ENCODE measurements around the gene PPARGC1A.

The PPARGC1A gene

GRCh38 chr4:23762551-23762950 is 127.3 kb downstream of the PPARGC1A start:
- no peaks in the 10 kb centered on the region for H3K4me1 ChIP-seq (ENCODE audit: control insufficient read depth in 1 of 2, insufficient read depth in 2 of 2, low read length in 2 of 2)
- H3K27ac ChIP-seq (ENCODE audit: low read length), result no peak overlapping the region
- H3K4me3 ChIP-seq (ENCODE audit: low read depth in 1 of 2, low read length in 2 of 2), result peak overlapping the region in 1 of 2 donors; percentile 16
- H3K36me3 ChIP-seq (ENCODE audit: control insufficient read depth in 1 of 2, insufficient read depth in 2 of 2, low read length in 2 of 2), result no peaks in the 10 kb centered on the region
- no peaks in the 10 kb centered on the region for H3K9me3 ChIP-seq (ENCODE audit: control insufficient read depth in 1 of 2, low read length in 2 of 2)
- H3K27me3 ChIP-seq (ENCODE audit: low read depth, low read length), result no peaks in the 10 kb centered on the region

GRCh38 chr4:23759066-23759465 is 130.8 kb downstream of the PPARGC1A start:
- Histone ChIP-seq H3K27me3 (ENCODE audit: low read depth, low read length) (no peaks in the 10 kb centered on the region), H3K4me1 (ENCODE audit: control insufficient read depth in 1 of 2, insufficient read depth in 2 of 2, low read length in 2 of 2) (no peaks in the 10 kb centered on the region), H3K9me3 (ENCODE audit: control insufficient read depth in 1 of 2, low read length in 2 of 2) (no peaks in the 10 kb centered on the region), H3K4me3 (ENCODE audit: low read depth in 1 of 2, low read length in 2 of 2) (no peak overlapping the region), H3K27ac (ENCODE audit: low read length) (no peak overlapping the region), H3K36me3 (ENCODE audit: control insufficient read depth in 1 of 2, insufficient read depth in 2 of 2, low read length in 2 of 2) (no peaks in the 10 kb centered on the region)

- no peak overlapping the region for H3K4me3 ChIP-seq (ENCODE audit: low read depth in 1 of 2, low read length in 2 of 2)
- no peaks in the 10 kb centered on the region for H3K9me3 ChIP-seq (ENCODE audit: control insufficient read depth in 1 of 2, low read length in 2 of 2)
- H3K36me3 ChIP-seq (ENCODE audit: control insufficient read depth in 1 of 2, insufficient read depth in 2 of 2, low read length in 2 of 2), result no peaks in the 10 kb centered on the region
- no peaks in the 10 kb centered on the region for H3K4me1 ChIP-seq (ENCODE audit: control insufficient read depth in 1 of 2, insufficient read depth in 2 of 2, low read length in 2 of 2)
- H3K27me3 ChIP-seq (ENCODE audit: low read depth, low read length), result no peaks in the 10 kb centered on the region
- no peak overlapping the region for H3K27ac ChIP-seq (ENCODE audit: low read length)
These were observed 135.2 kb downstream of the PPARGC1A start for GRCh38 chr4:23754688-23755087.

GRCh38 chr4:23750125-23750524 is 139.7 kb downstream of the PPARGC1A start:
- no peaks in the 10 kb centered on the region for H3K9me3 ChIP-seq (ENCODE audit: control insufficient read depth in 1 of 2, low read length in 2 of 2)
- H3K4me3 ChIP-seq (ENCODE audit: low read depth in 1 of 2, low read length in 2 of 2), result no peak overlapping the region
- no peaks in the 10 kb centered on the region for H3K4me1 ChIP-seq (ENCODE audit: control insufficient read depth in 1 of 2, insufficient read depth in 2 of 2, low read length in 2 of 2)
- H3K36me3 ChIP-seq (ENCODE audit: control insufficient read depth in 1 of 2, insufficient read depth in 2 of 2, low read length in 2 of 2), result no peaks in the 10 kb centered on the region
- H3K27ac ChIP-seq (ENCODE audit: low read length), result no peak overlapping the region
- H3K27me3 ChIP-seq (ENCODE audit: low read depth, low read length), result no peaks in the 10 kb centered on the region

GRCh38 chr4:23747281-23747735 is 142.5 kb downstream of the PPARGC1A start:
- no peaks in the 10 kb centered on the region for H3K4me1 ChIP-seq (ENCODE audit: control insufficient read depth in 1 of 2, insufficient read depth in 2 of 2, low read length in 2 of 2)
- no peak overlapping the region for H3K27ac ChIP-seq (ENCODE audit: low read length)
- no peaks in the 10 kb centered on the region for H3K36me3 ChIP-seq (ENCODE audit: control insufficient read depth in 1 of 2, insufficient read depth in 2 of 2, low read length in 2 of 2)
- H3K4me3 ChIP-seq (ENCODE audit: low read depth in 1 of 2, low read length in 2 of 2), result no peak overlapping the region
- H3K27me3 ChIP-seq (ENCODE audit: low read depth, low read length), result no peaks in the 10 kb centered on the region
- peaks cover 0 to 3% of the 10 kb centered on the region in 2 donors for H3K9me3 ChIP-seq (ENCODE audit: control insufficient read depth in 1 of 2, low read length in 2 of 2)

GRCh38 chr4:23746672-23747071 is 143.2 kb downstream of the PPARGC1A start:
- Histone ChIP-seq H3K9me3 (ENCODE audit: control insufficient read depth in 1 of 2, low read length in 2 of 2) (peaks cover 0 to 3% of the 10 kb centered on the region in 2 donors), H3K4me1 (ENCODE audit: control insufficient read depth in 1 of 2, insufficient read depth in 2 of 2, low read length in 2 of 2) (no peaks in the 10 kb centered on the region), H3K36me3 (ENCODE audit: control insufficient read depth in 1 of 2, insufficient read depth in 2 of 2, low read length in 2 of 2) (no peaks in the 10 kb centered on the region), H3K4me3 (ENCODE audit: low read depth in 1 of 2, low read length in 2 of 2) (no peak overlapping the region), H3K27ac (ENCODE audit: low read length) (no peak overlapping the region), H3K27me3 (ENCODE audit: low read depth, low read length) (no peaks in the 10 kb centered on the region)

GRCh38 chr4:23746027-23746426 is 143.8 kb downstream of the PPARGC1A start:
- Histone ChIP-seq H3K4me3 (ENCODE audit: low read depth in 1 of 2, low read length in 2 of 2) (no peak overlapping the region), H3K36me3 (ENCODE audit: control insufficient read depth in 1 of 2, insufficient read depth in 2 of 2, low read length in 2 of 2) (no peaks in the 10 kb centered on the region), H3K27ac (ENCODE audit: low read length) (no peak overlapping the region), H3K4me1 (ENCODE audit: control insufficient read depth in 1 of 2, insufficient read depth in 2 of 2, low read length in 2 of 2) (no peaks in the 10 kb centered on the region), H3K27me3 (ENCODE audit: low read depth, low read length) (no peaks in the 10 kb centered on the region), H3K9me3 (ENCODE audit: control insufficient read depth in 1 of 2, low read length in 2 of 2) (peaks cover 0 to 3% of the 10 kb centered on the region in 2 donors)

- Histone ChIP-seq H3K27ac (ENCODE audit: low read length) (no peak overlapping the region), H3K36me3 (ENCODE audit: control insufficient read depth in 1 of 2, insufficient read depth in 2 of 2, low read length in 2 of 2) (no peaks in the 10 kb centered on the region), H3K9me3 (ENCODE audit: control insufficient read depth in 1 of 2, low read length in 2 of 2) (peaks cover 0 to 3% of the 10 kb centered on the region in 2 donors), H3K4me3 (ENCODE audit: low read depth in 1 of 2, low read length in 2 of 2) (no peak overlapping the region), H3K27me3 (ENCODE audit: low read depth, low read length) (no peaks in the 10 kb centered on the region), H3K4me1 (ENCODE audit: control insufficient read depth in 1 of 2, insufficient read depth in 2 of 2, low read length in 2 of 2) (no peaks in the 10 kb centered on the region)
These were observed 144.5 kb downstream of the PPARGC1A start for GRCh38 chr4:23745377-23745776.

All from muscle layer of duodenum (tissue), 2 donors.